ENCODE results near the gene CRIP3. TPM values are rescaled to one million over a fixed set of nuclear protein-coding genes. Genes with fewer than 3 reads are reported as not detected.

The CRIP3 gene
- total RNA-seq, 2 donors from 2014 or later = 1.00 to 1.4 TPM

GRCh38 chr6:43262780-43263313 lies 45.8 kb downstream of the CRIP3 start:
- intact Hi-C loops (cut with DNase I) = loop anchor here (2.0 to 10.0 kb wide), 3 partner anchors 72 to 244 kb away; no protein-coding TSS in a partner anchor
- DNase-seq (ENCODE audit: low spot score) = no peak

- DNase-seq (ENCODE audit: low spot score) = no peak
- intact Hi-C loops (cut with DNase I) = loop anchor here (2.0 to 10.0 kb wide), 3 partner anchors 73 to 245 kb away; no protein-coding TSS in a partner anchor
Observed at GRCh38 chr6:43262000-43262779, 46.4 kb downstream of the CRIP3 start.

- intact Hi-C loops (cut with DNase I) = loop anchor here in 1 of 2 donors (5.0 to 10.0 kb wide), 2 partner anchors 74 to 246 kb away; no protein-coding TSS in a partner anchor
- no peak for DNase-seq (ENCODE audit: low spot score)
Observed at GRCh38 chr6:43261198-43261597, 47.4 kb downstream of the CRIP3 start.

GRCh38 chr6:43260791-43261190 lies 47.8 kb downstream of the CRIP3 start:
- no peak for DNase-seq (ENCODE audit: low spot score)
- intact Hi-C loops (cut with DNase I) = loop anchor here in 1 of 2 donors (5.0 to 10.0 kb wide), 2 partner anchors 74 to 247 kb away; no protein-coding TSS in a partner anchor

GRCh38 chr6:43258807-43259686 lies 49.6 kb downstream of the CRIP3 start:
- DNase-seq (ENCODE audit: low spot score) = no peak
- intact Hi-C loops (cut with DNase I) = no loop called here

- intact Hi-C loops (cut with DNase I) = no loop called here
- no peak for DNase-seq (ENCODE audit: low spot score)
Observed at GRCh38 chr6:43258180-43258579, 50.4 kb downstream of the CRIP3 start.

GRCh38 chr6:43257367-43258145 lies 51.1 kb downstream of the CRIP3 start:
- DNase-seq (ENCODE audit: low spot score) = no peak
- intact Hi-C loops (cut with DNase I) = no loop called here

GRCh38 chr6:43256670-43257366 lies 51.8 kb downstream of the CRIP3 start:
- no peak for DNase-seq (ENCODE audit: low spot score)
- intact Hi-C loops (cut with DNase I) = no loop called here

Other genes with a start within 250 kb of the CRIP3 start
- gene MRPL2, start 249.4 kb downstream of the CRIP3 start, total RNA-seq = 10 to 100 TPM; 30.7 to 34.4 TPM
- gene KLC4, start 249.2 kb downstream of the CRIP3 start, total RNA-seq = 10 to 100 TPM; 15.1 TPM
- 10 to 100 TPM in 1 of 2 donors, 1 to 10 TPM in 1; 3.0 to 10.3 TPM for gene PTK7, start 232.5 kb downstream of the CRIP3 start, total RNA-seq
- gene SRF, start 137.6 kb downstream of the CRIP3 start, total RNA-seq = 10 to 100 TPM; 92.6 to 95.6 TPM
- gene CUL9, start 126.6 kb downstream of the CRIP3 start, total RNA-seq = 10 to 100 TPM; 24.5 to 25.5 TPM
- gene DNPH1, start 79.3 kb downstream of the CRIP3 start, total RNA-seq = 10 to 100 TPM; 24.5 to 42.5 TPM
- gene TTBK1, start 65.3 kb downstream of the CRIP3 start, total RNA-seq = under 1 TPM; 0.09 to 0.14 TPM
- gene SLC22A7, start 10.6 kb downstream of the CRIP3 start, total RNA-seq = not detected
- gene ZNF318, start 60.8 kb upstream of the CRIP3 start, total RNA-seq = 10 to 100 TPM; 11.2 to 13.9 TPM
- gene ABCC10, start 118.7 kb upstream of the CRIP3 start, total RNA-seq = 10 to 100 TPM; 21.1 to 22.4 TPM
- under 1 TPM; 0.14 to 0.42 TPM for gene DLK2, start 146.7 kb upstream of the CRIP3 start, total RNA-seq
- gene TJAP1, start 168.7 kb upstream of the CRIP3 start, total RNA-seq = 10 to 100 TPM; 23.4 to 25.4 TPM
- under 1 TPM; 0.69 to 0.90 TPM for gene LRRC73, start 201.5 kb upstream of the CRIP3 start, total RNA-seq
- gene YIPF3, start 208.1 kb upstream of the CRIP3 start, total RNA-seq = 10 to 100 TPM; 54.6 to 61.3 TPM
- gene POLR1C, start 208.3 kb upstream of the CRIP3 start, total RNA-seq = 10 to 100 TPM; 23.9 to 31.7 TPM